Fibroblast of the aortic adventitia (primary cell): ENCODE data around the gene SRGAP3. TPM values are rescaled to one million over a fixed set of nuclear protein-coding genes. Genes with fewer than 3 reads are reported as not detected.

Source experiments
- DNase-seq: peaks from one replicate; pipeline ENCODE4 v3.0.0-alpha.2; 2010; ENCODE audit warnings: low read depth
- H3K4me3 ChIP-seq: 2 replicates; pipeline ENCODE4 v1.5.1; 2011; ENCODE audit warnings: low read depth, mild to moderate bottlenecking, control low read depth, low read length, moderate library complexity
- CTCF ChIP-seq: IDR thresholded peaks from 2 replicates; pipeline ENCODE4 v1.5.1; 2011; ENCODE audit warnings: mild to moderate bottlenecking, low read length, control low read depth, inconsistent platforms; ENCODE audit not compliant: insufficient read depth
- total RNA-seq: library from RNA; depleted of rRNA; stranded (reverse); fragments of >200 nt; gene quantifications from 2 replicates; pipeline ENCODE4 v1.2.3, GENCODE V29; 2012; ENCODE audit warnings: low replicate concordance

The SRGAP3 gene
- total RNA-seq, 1 donor = 4.6 TPM

DNA sequence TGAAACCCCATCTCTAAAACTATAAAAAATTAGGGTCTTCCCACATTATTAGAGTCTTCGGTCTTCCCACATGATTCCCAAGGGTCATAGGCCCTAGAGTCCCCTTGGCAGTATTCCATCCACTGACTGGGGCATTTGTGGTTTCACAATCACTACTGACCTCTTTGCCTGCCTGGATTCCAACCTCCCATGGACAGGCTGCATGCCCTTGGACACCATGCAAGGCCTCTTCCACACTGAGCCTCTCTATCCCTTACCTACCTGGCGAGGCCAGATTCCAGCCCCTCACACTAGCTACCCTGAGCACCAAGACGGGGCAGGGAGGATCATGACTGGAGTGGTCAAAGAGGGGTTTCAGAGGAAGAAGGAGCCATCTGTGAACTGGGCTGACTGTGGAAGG is 64.4 kb downstream of the SRGAP3 start:
- DNase-seq = no peak
- TF ChIP-seq CTCF = no peak
- no peak overlapping the region for H3K4me3 ChIP-seq

DNA sequence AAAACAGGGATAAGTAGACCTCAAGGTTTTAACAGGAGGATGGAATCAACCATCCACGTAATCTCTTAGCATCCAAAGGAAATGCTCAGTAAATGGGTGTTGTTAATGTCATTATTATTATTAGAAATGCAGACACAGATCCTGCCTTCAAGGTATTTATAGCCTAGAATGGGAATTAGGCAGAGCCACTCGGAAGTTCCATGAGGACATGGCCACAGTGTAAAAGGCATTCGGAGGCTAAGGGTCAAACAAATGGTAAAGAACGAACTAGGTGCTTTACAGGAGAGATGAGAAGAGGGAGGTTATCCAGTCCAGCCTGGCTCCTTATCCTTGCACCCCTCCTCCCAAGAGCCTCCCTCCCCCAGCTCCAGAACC is 65.0 kb downstream of the SRGAP3 start:
- no peak for TF ChIP-seq CTCF
- no peak overlapping the region for H3K4me3 ChIP-seq
- no peak for DNase-seq

GRCh38 chr3:9183811-9184460 is 65.5 kb downstream of the SRGAP3 start:
- no peak overlapping the region for H3K4me3 ChIP-seq
- no peak for DNase-seq
- no peak for TF ChIP-seq CTCF

DNA sequence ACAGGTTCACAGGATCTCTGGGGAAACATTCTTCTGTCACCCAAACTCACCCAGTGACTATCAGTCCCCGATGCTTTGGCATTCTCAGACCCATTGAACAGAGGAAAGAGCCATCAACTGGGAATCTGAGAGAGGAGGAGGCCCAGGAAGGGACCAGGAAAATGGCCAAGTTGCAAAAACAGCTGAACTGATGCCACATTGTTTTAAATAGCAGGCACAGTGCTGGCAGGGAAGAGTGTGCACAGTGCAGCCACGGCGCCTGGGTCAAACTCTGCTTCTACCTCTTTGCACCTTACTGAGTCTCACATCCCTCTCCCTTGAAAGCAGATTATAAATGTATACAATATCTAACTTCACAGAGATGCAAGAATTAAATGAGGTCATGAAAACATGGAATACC is 66.4 kb downstream of the SRGAP3 start:
- no peak for DNase-seq
- H3K4me3 ChIP-seq = no peak overlapping the region
- TF ChIP-seq CTCF = no peak

GRCh38 chr3:9180764-9181117 is 68.7 kb downstream of the SRGAP3 start:
- TF ChIP-seq CTCF = no peak
- no peak for DNase-seq
- no peak overlapping the region for H3K4me3 ChIP-seq

- no peak overlapping the region for H3K4me3 ChIP-seq
- TF ChIP-seq CTCF = no peak
- no peak for DNase-seq
Observed at GRCh38 chr3:9179826-9180763, 69.4 kb downstream of the SRGAP3 start.
